ENCODE measurements around the gene UQCC3. TPM values are rescaled to one million over a fixed set of nuclear protein-coding genes. Genes with fewer than 3 reads are reported as not detected.

Gene UQCC3
- total and polyA plus RNA-seq, 2 of the 13 experiments (the other 11 are each of a cell fraction or from before 2014, with no cell fraction given): 7.7 to 16.0 TPM

- ChIA-PET POLR2A (no interaction called here), CTCF (ENCODE audit: low intra/inter-chr PET ratio, low total read pairs) (no interaction called here)
- ATAC-seq (no peak), DNase-seq (ENCODE audit: low spot score) (no peak), FAIRE-seq (no peak)
- WGBS (ENCODE audit: low lambda C conversion rate): 98% methylated on average over 11 of the region's 11 CpGs
- in situ Hi-C loops (cut with HindIII; ENCODE audit: extremely low pct_ligation_motif_present, low pct_unique_long_range_greater_than_20kb): no loop called here
- H3K4me2 ChIP-seq (ENCODE audit: low read depth, low read length): no peak overlapping the region
- no peak overlapping the region for H3K9ac ChIP-seq (ENCODE audit: insufficient read depth, low read depth, low read length)
- peaks cover 5% of the 10 kb centered on the region for H3K4me1 ChIP-seq (ENCODE audit: insufficient read depth, low read length)
- peak; percentile 21 for TF ChIP-seq RBM22 (optimal IDR thresholded peaks at IDR 0.05; ENCODE audit: low read length)
- no peak for TF ChIP-seq MAF1 (CRISPR knock-in tag; IDR thresholded peaks at IDR 0.05; ENCODE audit: borderline replicate concordance)
- no peak for TF ChIP-seq NFE2L1 (CRISPR knock-in tag; IDR thresholded peaks at IDR 0.05; ENCODE audit: borderline replicate concordance)
- TF ChIP-seq IKZF5 (CRISPR knock-in tag; IDR thresholded peaks at IDR 0.05): no peak
- no peak for TF ChIP-seq ZNF782 (CRISPR knock-in tag; IDR thresholded peaks at IDR 0.05; ENCODE audit: borderline replicate concordance)
- TF ChIP-seq ZHX1 (CRISPR knock-in tag; IDR thresholded peaks at IDR 0.05; ENCODE audit: low read depth): no peak
- H3K27me3 ChIP-seq (ENCODE audit: control insufficient read depth in 1 of 2, insufficient read depth in 2 of 2, low read length in 2 of 2): no peaks in the 10 kb centered on the region
- intact Hi-C loops (cut with micrococcal nuclease; ENCODE audit: unreplicated experiment): no loop called here
- H3K79me2 ChIP-seq (ENCODE audit: insufficient read depth, low read length): peaks cover 22% of the 10 kb centered on the region
- no peaks in the 10 kb centered on the region for H4K20me1 ChIP-seq (ENCODE audit: insufficient read depth, low read length)
- BruUV-seq (replicated peaks): no TSS peak
- H3K27ac ChIP-seq (ENCODE audit: extremely low read length, insufficient read depth, low read length): no peak overlapping the region
- H3K4me3 ChIP-seq (replicated peaks in 1 of 3; ENCODE audit: insufficient read depth in 1 of 3, low read depth in 2 of 3, low read length in 3 of 3): no peak overlapping the region
- H3K9me3 ChIP-seq (ENCODE audit: low read length): no peaks in the 10 kb centered on the region
- no peak overlapping the region for H2AFZ ChIP-seq (ENCODE audit: low read length)
- H3K36me3 ChIP-seq (replicated peaks in 1 of 2; ENCODE audit: control insufficient read depth in 1 of 2, insufficient read depth in 2 of 2, low read length in 2 of 2): peaks cover 31 to 93% of the 10 kb centered on the region in 2 experiments
Measured at GRCh38 chr11:62716816-62717215, 45.3 kb downstream of the UQCC3 start.
